SU-DHL-6 (cell line): ENCODE data around the gene FBH1.
"Not testable (repeated sequence)": the region's sequence is repeated elsewhere in the genome, so short reads cannot be mapped to it uniquely, and the experiment has no call there.

Experiments
- H2AFZ ChIP-seq: fragments of 200-600 bp; sonication (generic); 2 replicates; pipeline ENCODE4 v1.6.1; 2014; ENCODE audit warnings: low read depth, mild to moderate bottlenecking, moderate library complexity, mixed read lengths, antibody characterized with exemption, low read length; ENCODE audit not compliant: severe bottlenecking
- H3F3A ChIP-seq: fragments of 200-600 bp; shearing (Covaris generic); 2 replicates; pipeline ENCODE4 v1.6.0; 2016; ENCODE audit warnings: antibody characterized with exemption, mild to moderate bottlenecking; ENCODE audit not compliant: insufficient read depth
- H3K27ac ChIP-seq: fragments of 200-600 bp; sonication (generic); 2 replicates; pipeline ENCODE4 v1.5.1; 2016; ENCODE audit warnings: low read depth, mild to moderate bottlenecking, low read length, moderate library complexity, mixed read lengths
- H3K27me3 ChIP-seq: fragments of 200-600 bp; sonication (generic), shearing (Covaris generic); 2 replicates; pipeline ENCODE4 v1.6.0; 2014; ENCODE audit warnings: mild to moderate bottlenecking, low read length
- H3K36me3 ChIP-seq: fragments of 200-600 bp; sonication (generic); 2 replicates; pipeline ENCODE4 v1.6.1; 2014; ENCODE audit warnings: mild to moderate bottlenecking, low read length, mixed read lengths
- H3K4me2 ChIP-seq: fragments of 300-600, 200-600 bp; shearing (Covaris generic), sonication (generic); 2 replicates; pipeline ENCODE4 v1.6.0; 2014; ENCODE audit warnings: low read length, low read depth, mild to moderate bottlenecking; ENCODE audit not compliant: poor library complexity, severe bottlenecking
- H3K4me3 ChIP-seq: fragments of 200-600 bp; sonication (generic); 2 replicates; pipeline ENCODE4 v1.5.1; 2014; ENCODE audit warnings: antibody characterized with exemption, low read length, mild to moderate bottlenecking, mixed read lengths; ENCODE audit not compliant: insufficient read depth, poor library complexity, severe bottlenecking
- H3K79me2 ChIP-seq: fragments of 200-600 bp; sonication (generic); 2 replicates; pipeline ENCODE4 v1.6.1; 2014; ENCODE audit warnings: mild to moderate bottlenecking, low read length, moderate library complexity; ENCODE audit not compliant: insufficient read depth
- H3K9ac ChIP-seq: fragments of 200-600 bp; sonication (generic); 2 replicates; pipeline ENCODE4 v1.7.0; 2014; ENCODE audit warnings: mild to moderate bottlenecking, low read length
- H3K9me2 ChIP-seq: fragments of 200-600 bp; sonication (generic); replicated peaks from 2 replicates; pipeline ENCODE4 v1.6.1; 2014; ENCODE audit warnings: low read length; ENCODE audit not compliant: insufficient read depth
- H3K9me3 ChIP-seq: fragments of 200-600 bp; sonication (generic); 2 replicates; pipeline ENCODE4 v1.6.1; 2014; ENCODE audit warnings: low read length, mixed read lengths; ENCODE audit not compliant: insufficient read depth
- H4K20me1 ChIP-seq: fragments of 200-600 bp; sonication (generic); 2 replicates; pipeline ENCODE4 v1.6.1; 2014; ENCODE audit warnings: low read depth, mild to moderate bottlenecking, antibody characterized with exemption, low read length, moderate library complexity, mixed read lengths
- CTCF ChIP-seq: fragments of 200-600 bp; sonication (generic); IDR thresholded peaks from one replicate; pipeline ENCODE4 v1.5.1; 2017; ENCODE audit warnings: antibody characterized with exemption, mild to moderate bottlenecking, low read length, moderate library complexity; ENCODE audit not compliant: insufficient read depth, poor library complexity, severe bottlenecking
- EZH2phosphoT487 ChIP-seq: fragments of 200-600 bp; sonication (generic), shearing (Covaris generic); conservative IDR thresholded peaks from 2 replicates; pipeline ENCODE4 v1.6.1; 2018; ENCODE audit warnings: mild to moderate bottlenecking, antibody characterized with exemption, low read length, moderate library complexity, mixed read lengths

Gene FBH1

GRCh38 chr10:5876181-5876768, 13.8 kb upstream of the FBH1 start:
- Histone ChIP-seq H3K9me3 (no peaks in the 10 kb centered on the region), H3K9me2 (no peaks in the 10 kb centered on the region), H3K4me3 (no peak overlapping the region), H3F3A (peaks cover 14% of the 10 kb centered on the region), H3K36me3 (no peaks in the 10 kb centered on the region), H3K9ac (no peak overlapping the region), H2AFZ (no peak overlapping the region), H3K27me3 (no peaks in the 10 kb centered on the region), H3K4me2 (no peak overlapping the region), H3K79me2 (no peaks in the 10 kb centered on the region), H3K27ac (no peak overlapping the region), H4K20me1 (no peaks in the 10 kb centered on the region)
- TF ChIP-seq CTCF (no peak), EZH2phosphoT487 (no peak)

- H4K20me1 ChIP-seq, H3K27me3 ChIP-seq, H3K9ac ChIP-seq, H3K4me3 ChIP-seq, H3K27ac ChIP-seq, H2AFZ ChIP-seq, H3K36me3 ChIP-seq, H3K9me2 ChIP-seq, H3K9me3 ChIP-seq, H3K4me2 ChIP-seq, H3K79me2 ChIP-seq: not testable (repeated sequence)
- H3F3A ChIP-seq, result peaks cover 14% of the 10 kb centered on the region
These were observed 13.0 kb upstream of the FBH1 start for GRCh38 chr10:5877041-5877440.

- no peak for TF ChIP-seq EZH2phosphoT487
- no peak for TF ChIP-seq CTCF
- H3K36me3 ChIP-seq, result peaks cover 15% of the 10 kb centered on the region; the same call in 1 of the 2 replicates
- H3K9ac ChIP-seq, result no peak overlapping the region
These were observed 7.1 kb upstream of the FBH1 start for GRCh38 chr10:5882961-5883360.

GRCh38 chr10:5885619-5886018, 4.4 kb upstream of the FBH1 start:
- TF ChIP-seq CTCF (no peak), EZH2phosphoT487 (no peak)
- H4K20me1 ChIP-seq, result no peaks in the 10 kb centered on the region
- H3K27ac ChIP-seq, result no peak overlapping the region
- H3K4me3 ChIP-seq, result no peak overlapping the region
- no peaks in the 10 kb centered on the region for H3K27me3 ChIP-seq
- H3K79me2 ChIP-seq, result peaks cover 3% of the 10 kb centered on the region
- peaks cover 15% of the 10 kb centered on the region; the same call in 1 of the 2 replicates for H3K36me3 ChIP-seq
- no peaks in the 10 kb centered on the region for H3K9me2 ChIP-seq
- peaks cover 2% of the 10 kb centered on the region; the same call in 1 of the 2 replicates for H3F3A ChIP-seq
- H3K4me2 ChIP-seq, result no peak overlapping the region
- H2AFZ ChIP-seq, result no peak overlapping the region
- no peaks in the 10 kb centered on the region for H3K9me3 ChIP-seq
- no peak overlapping the region for H3K9ac ChIP-seq

More at GRCh38 chr10:5882961-5883360, 7.1 kb upstream of the FBH1 start:
- Histone ChIP-seq H3F3A (peaks cover 2% of the 10 kb centered on the region; the same call in 1 of the 2 replicates), H3K4me3 (no peak overlapping the region), H2AFZ (no peak overlapping the region), H3K9me2 (no peaks in the 10 kb centered on the region), H3K4me2 (no peak overlapping the region), H3K9me3 (no peaks in the 10 kb centered on the region), H3K79me2 (no peaks in the 10 kb centered on the region), H3K27me3 (no peaks in the 10 kb centered on the region), H4K20me1 (no peaks in the 10 kb centered on the region), H3K27ac (no peak overlapping the region)
